Activated CD4-positive, alpha-beta memory T cell treated with anti-CD3 and anti-CD28 coated beads, Interleukin-2, amount 10 ng/mL, durations not matched to agents 7 days and 5 days (primary cell): ENCODE results near the gene NDUFS1. TPM values are rescaled to one million over a fixed set of nuclear protein-coding genes. Genes with fewer than 3 reads are reported as not detected.

Experiments
- CTCF ChIA-PET: fragments of 350-600 bp; sonication (Branson Sonifier 250); formaldehyde crosslinking; loops from one replicate; lab custom pipeline; 2021; ENCODE audit warnings: antibody characterized with exemption, inconsistent platforms; lab: Charles Lee
- POLR2A ChIA-PET: fragments of 350-600 bp; sonication (Branson Sonifier 250); formaldehyde crosslinking; loops from one replicate; lab custom pipeline; 2021; ENCODE audit warnings: antibody characterized with exemption; lab: Charles Lee
- DNase-seq: peaks from one replicate; pipeline ENCODE4 v3.0.0-alpha.2; 2020
- H3K27ac Mint-ChIP-seq: one replicate; pipeline ENCODE4 v1.8.0; 2021; ENCODE audit warnings: mild to moderate bottlenecking, mixed read lengths
- H3K27me3 Mint-ChIP-seq: one replicate; pipeline ENCODE4 v1.8.0; 2021; ENCODE audit warnings: mixed read lengths
- H3K36me3 Mint-ChIP-seq: one replicate; pipeline ENCODE4 v1.8.0; 2021; ENCODE audit warnings: low read depth, mixed read lengths
- H3K4me1 Mint-ChIP-seq: one replicate; pipeline ENCODE4 v1.8.0; 2021; ENCODE audit warnings: mixed read lengths
- H3K4me3 Mint-ChIP-seq: one replicate; pipeline ENCODE4 v1.8.0; 2021; ENCODE audit warnings: mild to moderate bottlenecking, mixed read lengths
- H3K9me3 Mint-ChIP-seq: one replicate; pipeline ENCODE4 v1.8.0; 2021; ENCODE audit warnings: mixed read lengths
- total RNA-seq, 2 experiments: library from RNA; stranded (reverse); gene quantifications; one replicate each; pipeline ENCODE4 v1.2.3, GENCODE V29; 2021

NDUFS1 gene
- total RNA-seq, 2 experiments from 2014 or later = 62.2 to 65.4 TPM

DNA sequence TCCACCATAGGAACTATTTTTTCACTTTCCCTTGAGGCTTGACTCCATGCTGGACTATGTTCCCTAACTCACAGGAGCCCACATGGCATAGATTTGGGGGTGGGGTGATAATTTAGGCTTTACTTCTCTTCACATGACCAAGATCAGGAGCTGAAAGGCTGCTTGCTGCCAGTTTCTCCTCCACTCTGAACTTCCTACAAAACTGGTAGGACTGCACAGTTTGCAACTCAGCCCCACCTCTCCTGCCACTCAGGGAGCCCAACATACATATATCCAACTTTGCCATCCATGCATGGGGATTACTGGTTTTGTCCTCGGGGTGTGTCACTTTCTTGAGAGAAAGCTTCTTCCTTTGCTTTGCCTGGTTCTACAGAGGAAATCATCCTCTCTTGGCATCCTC is 87.4 kb downstream of the NDUFS1 start:
- Mint-ChIP-seq H3K27me3 (no peaks in the 10 kb centered on the region), H3K36me3 (peaks cover 18% of the 10 kb centered on the region), H3K4me3 (no peak overlapping the region), H3K9me3 (no peaks in the 10 kb centered on the region), H3K4me1 (peaks cover 9% of the 10 kb centered on the region), H3K27ac (no peak overlapping the region)
- ChIA-PET CTCF (no interaction called here), POLR2A (interaction anchor here (0.9 to 1.5 kb wide), 2 partner anchors 12 to 25 kb away, joined by 3 read pairs; no protein-coding TSS in a partner anchor)
- no peak for DNase-seq

DNA sequence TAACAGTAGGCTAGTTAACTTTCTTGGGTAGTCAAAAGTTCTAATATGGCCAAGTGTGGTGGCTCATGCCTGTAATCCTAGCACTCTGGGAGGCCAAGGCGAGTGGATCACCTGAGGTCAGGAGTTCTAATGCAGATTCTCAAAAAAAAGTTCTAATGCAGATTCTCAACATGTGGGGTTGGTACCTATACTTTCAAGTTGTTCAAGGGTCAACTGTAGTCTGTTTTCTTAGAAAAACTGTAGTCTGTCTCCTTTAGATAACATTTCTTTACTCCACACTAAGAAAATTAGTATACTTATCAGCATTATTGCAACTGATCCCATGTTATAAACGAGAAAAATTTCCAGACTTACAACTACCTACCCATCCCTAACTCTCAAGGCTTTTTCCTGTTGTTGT is 89.8 kb downstream of the NDUFS1 start:
- H3K9me3 Mint-ChIP-seq = no peaks in the 10 kb centered on the region
- no peaks in the 10 kb centered on the region for H3K27me3 Mint-ChIP-seq
- DNase-seq = no peak
- POLR2A ChIA-PET = no interaction called here
- H3K36me3 Mint-ChIP-seq = peaks cover 21% of the 10 kb centered on the region
- H3K4me1 Mint-ChIP-seq = peaks cover 9% of the 10 kb centered on the region
- H3K4me3 Mint-ChIP-seq = no peak overlapping the region
- no peak overlapping the region for H3K27ac Mint-ChIP-seq
- CTCF ChIA-PET = no interaction called here

DNA sequence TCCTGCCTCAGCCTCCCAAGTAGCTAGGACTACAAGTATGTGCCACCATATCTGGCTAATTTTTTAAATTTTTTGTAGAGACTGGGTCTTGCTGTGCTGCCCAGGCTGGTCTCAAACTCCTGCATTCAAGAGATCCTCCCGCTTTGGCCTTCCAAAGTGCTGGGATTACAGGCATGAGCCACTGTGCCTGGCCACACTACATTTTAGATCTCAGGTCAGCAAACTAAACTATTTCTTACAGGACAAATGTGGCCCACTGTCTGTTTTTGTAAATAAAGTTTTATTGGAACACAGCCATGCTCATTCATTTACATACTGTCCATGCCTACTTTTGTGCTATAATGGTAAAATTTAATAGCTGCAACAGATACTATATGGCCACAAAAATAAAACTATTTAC is 91.0 kb downstream of the NDUFS1 start:
- H3K27ac Mint-ChIP-seq = no peak overlapping the region
- peaks cover 25% of the 10 kb centered on the region for H3K36me3 Mint-ChIP-seq
- H3K4me1 Mint-ChIP-seq = peaks cover 13% of the 10 kb centered on the region
- DNase-seq = no peak
- ChIA-PET CTCF (no interaction called here), POLR2A (no interaction called here)
- no peaks in the 10 kb centered on the region for H3K27me3 Mint-ChIP-seq
- H3K9me3 Mint-ChIP-seq = no peaks in the 10 kb centered on the region
- H3K4me3 Mint-ChIP-seq = no peak overlapping the region

Other genes starting within 250 kb of the NDUFS1 start
- gene INO80D, start 73.3 kb downstream of the NDUFS1 start, total RNA-seq = 10 to 100 TPM; 25.4 to 26.5 TPM
- gene EEF1B2, start 451 bp upstream of the NDUFS1 start, total RNA-seq = 100 to 1,000 TPM; 473 to 489 TPM
- 10 to 100 TPM; 13.2 to 15.6 TPM for gene ZDBF2, start 115.2 kb upstream of the NDUFS1 start, total RNA-seq